Transverse colon (tissue), 3 donors: ENCODE results near the gene ALDH8A1.

Source experiments
- CTCF ChIP-seq, 5 experiments: fragments of 200-600 bp in 3 of 5; fragments of 450-650 bp in 2 of 5; sonication (generic) in 3 of 5; IDR thresholded peaks; 1 replicate in 2 of 5; 2 replicates in 3 of 5; pipeline ENCODE4 v1.5.1; 2016 to 2017; ENCODE audit warnings: antibody characterized with exemption in 5 of 5, inconsistent platforms in 3 of 5, mild to moderate bottlenecking in 2 of 5, moderate library complexity in 1 of 5
- POLR2A ChIP-seq: fragments of 450-650 bp; IDR thresholded peaks from one replicate; pipeline ENCODE4 v1.6.1; 2016; ENCODE audit warnings: antibody characterized with exemption, mild to moderate bottlenecking, moderate library complexity

- TF ChIP-seq POLR2A (no peak), CTCF (IDR thresholded peaks at IDR 0.05) (no peak)
Measured at GRCh38 chr6:134999107-134999506, 49.2 kb upstream of the ALDH8A1 start.
